ENCODE data around the gene CELSR2.
A peak's percentile ranks its signal among the peaks of the same experiment; 100 is the strongest.

The CELSR2 gene

GRCh38 chr1:109264379-109264755, 15.0 kb downstream of the CELSR2 start:
- TF ChIP-seq CTCF (IDR thresholded peaks at IDR 0.05; ENCODE audit: low read depth, low read length) = no peak
- no peak overlapping the region for H3K4me3 ChIP-seq (replicated peaks in 1 of 2; ENCODE audit: low read depth in 2 of 2, low read length in 2 of 2)
- DNase-seq (ENCODE audit: low read depth in 2 of 2) = no peak

- DNase-seq (ENCODE audit: low read depth in 2 of 2) = no peak
- no peak overlapping the region for H3K4me3 ChIP-seq (replicated peaks in 1 of 2; ENCODE audit: low read depth in 2 of 2, low read length in 2 of 2)
- no peak for TF ChIP-seq CTCF (IDR thresholded peaks at IDR 0.05; ENCODE audit: low read depth, low read length)
Measured at GRCh38 chr1:109265016-109265415, 15.7 kb downstream of the CELSR2 start.

GRCh38 chr1:109265741-109266330, 16.5 kb downstream of the CELSR2 start:
- no peak overlapping the region for H3K4me3 ChIP-seq (replicated peaks in 1 of 2; ENCODE audit: low read depth in 2 of 2, low read length in 2 of 2)
- no peak for TF ChIP-seq CTCF (IDR thresholded peaks at IDR 0.05; ENCODE audit: low read depth, low read length)
- DNase-seq (ENCODE audit: low read depth in 2 of 2) = no peak

GRCh38 chr1:109266965-109267364, 17.6 kb downstream of the CELSR2 start:
- peak; percentile 61 to 64 for DNase-seq (ENCODE audit: low read depth in 2 of 2)
- no peak for TF ChIP-seq CTCF (IDR thresholded peaks at IDR 0.05; ENCODE audit: low read depth, low read length)
- no peak overlapping the region for H3K4me3 ChIP-seq (replicated peaks in 1 of 2; ENCODE audit: low read depth in 2 of 2, low read length in 2 of 2)

GRCh38 chr1:109267743-109268300, 18.5 kb downstream of the CELSR2 start:
- no peak for DNase-seq (ENCODE audit: low read depth in 2 of 2)
- TF ChIP-seq CTCF (IDR thresholded peaks at IDR 0.05; ENCODE audit: low read depth, low read length) = no peak

GRCh38 chr1:109268431-109269211, 19.3 kb downstream of the CELSR2 start:
- DNase-seq (ENCODE audit: low read depth in 2 of 2) = no peak
- TF ChIP-seq CTCF (IDR thresholded peaks at IDR 0.05; ENCODE audit: low read depth, low read length) = no peak
- H3K4me3 ChIP-seq (replicated peaks in 1 of 2; ENCODE audit: low read depth in 2 of 2, low read length in 2 of 2) = no peak overlapping the region

More at GRCh38 chr1:109267743-109268300, 18.5 kb downstream of the CELSR2 start:
- H3K4me3 ChIP-seq (replicated peaks in 1 of 2; ENCODE audit: low read depth in 2 of 2, low read length in 2 of 2) = no peak overlapping the region

All from cardiac fibroblast (primary cell).